ENCODE measurements around the gene SUPT16H. TPM values are rescaled to one million over a fixed set of nuclear protein-coding genes. Genes with fewer than 3 reads are reported as not detected.

Gene SUPT16H
- total RNA-seq, 1 donor from 2014 or later = 102 TPM

- DNase-seq (ENCODE audit: low read depth) = no peak
Measured at GRCh38 chr14:21302013-21302835, 81.6 kb downstream of the SUPT16H start.

Other genes starting within 250 kb of the SUPT16H start
- not detected in 2 replicates for gene OR5AU1, start 228.0 kb downstream of the SUPT16H start, total RNA-seq
- 524 and 834 TPM in 2 replicates for gene HNRNPC, start 114.6 kb downstream of the SUPT16H start, total RNA-seq
- 0.05 TPM in 1 of 2 replicates, not detected in the other for gene RPGRIP1, start 103.9 kb downstream of the SUPT16H start, total RNA-seq
- 42.4 and 92.8 TPM in 2 replicates for gene CHD8, start 72.1 kb upstream of the SUPT16H start, total RNA-seq
- 25.2 and 32.1 TPM in 2 replicates for gene RAB2B, start 92.9 kb upstream of the SUPT16H start, total RNA-seq
- gene TOX4, start 93.2 kb upstream of the SUPT16H start, total RNA-seq = 25.4 and 59.0 TPM in 2 replicates
- 51.3 and 71.9 TPM in 2 replicates for gene METTL3, start 127.3 kb upstream of the SUPT16H start, total RNA-seq
- 1.7 and 15.9 TPM in 2 replicates for gene SALL2, start 142.3 kb upstream of the SUPT16H start, total RNA-seq
- gene OR10G3, start 196.1 kb upstream of the SUPT16H start, total RNA-seq = not detected in 2 replicates